Heart left ventricle (tissue), 16 donors: ENCODE results near the gene BTBD1. TPM values are rescaled to one million over a fixed set of nuclear protein-coding genes. Genes with fewer than 3 reads are reported as not detected.

Experiments
- ATAC-seq, 4 donors: fragments of 200-7000 bp; cut with Tn5 transposase; one replicate each; pipeline ENCODE4 v1.9.1; 2020 to 2022; ENCODE audit warnings: moderate library complexity in 4 of 4, mild to moderate bottlenecking in 3 of 4, moderate number of reproducible peaks in 1 of 4
- DNase-seq, 5 donors: peaks; one replicate each; pipeline ENCODE4 v3.0.0-alpha.2; 2020
- H3K27ac ChIP-seq, 12 donors: fragments of 200-600 bp; sonication (generic) in 4 of 12; one replicate each; pipeline versions ENCODE4 v1.5.0 to v1.8.0; 2016 to 2022; ENCODE audit warnings: mild to moderate bottlenecking in 2 of 12
- H3K27me3 ChIP-seq, 9 donors: fragments of 200-600 bp; sonication (generic) in 2 of 9; one replicate each; pipeline versions ENCODE4 v1.5.1 to v1.8.0; 2016 to 2022; ENCODE audit warnings: mild to moderate bottlenecking in 3 of 9
- H3K36me3 ChIP-seq, 9 donors: fragments of 200-600 bp; sonication (generic) in 2 of 9; one replicate each; pipeline versions ENCODE4 v1.5.0 to v1.8.0; 2018 to 2022; ENCODE audit warnings: mild to moderate bottlenecking in 2 of 9
- H3K4me1 ChIP-seq, 12 donors: fragments of 200-600 bp; sonication (generic) in 4 of 12; one replicate each; pipeline versions ENCODE4 v1.5.0 to v1.8.0; 2016 to 2022; ENCODE audit warnings: mild to moderate bottlenecking in 3 of 12
- H3K4me3 ChIP-seq, 12 donors: fragments of 200-600 bp; sonication (generic) in 4 of 12; one replicate each; pipeline versions ENCODE4 v1.5.0 to v1.8.0; 2017 to 2022; ENCODE audit warnings: mild to moderate bottlenecking in 9 of 12, moderate library complexity in 4 of 12
- H3K9me3 ChIP-seq, 12 donors: fragments of 200-600 bp; sonication (generic) in 4 of 12; one replicate each; pipeline versions ENCODE4 v1.5.0 to v1.8.0; 2016 to 2022; ENCODE audit warnings: mild to moderate bottlenecking in 1 of 12
- POLR2A ChIP-seq, 2 donors: fragments of 450-650 bp; IDR thresholded peaks; one replicate each; pipeline ENCODE4 v1.6.1; 2017; ENCODE audit warnings: antibody characterized with exemption in 2 of 2, mild to moderate bottlenecking in 2 of 2, moderate library complexity in 2 of 2
- WGBS, 4 donors: extraction: QIAGEN DNeasy Blood & Tissue Kit in 2 of 4; methylation state at CpG; one replicate each; pipeline versions ENCODE4 v1.1.5 to v1.1.7; 2013 to 2018; 5-methylcytosine and 5-hydroxymethylcytosine counted together
- intact Hi-C, 10 donors: fragments of 100-400 bp; cut with DNase I; formaldehyde crosslinking; loops; one replicate each; pipeline versions ENCODE4 v1.11.1 to v1.14.2; 2022
- polyA plus RNA-seq, 2 donors: library from polyadenylated mRNA; stranded (reverse); fragments of 200-250 nt; gene quantifications; one replicate each; pipeline ENCODE4 v1.2.3, GENCODE V29; 2013
- total RNA-seq, 9 donors: library from RNA; depleted of rRNA in 2 of 9; stranded (reverse); fragments of >200 nt in 2 of 9; fragmentation: NEBNext Ultra II Directional in 3 of 9; extraction: Animal tissue kit (Norgen Biotek cat#: 25700) in 3 of 9; gene quantifications; one replicate each; pipeline versions ENCODE4 v1.1.0 to v1.2.4, GENCODE V29; 2016 to 2023
- TF ChIP-seq, protein P1 (sequence below), 12 donors: fragments of 200-600 bp; sonication (generic) in 4 of 12; IDR thresholded peaks; one replicate each; pipeline versions ENCODE4 v1.5.0 to v1.8.0; 2018 to 2022; ENCODE audit warnings: antibody characterized with exemption in 12 of 12, mild to moderate bottlenecking in 5 of 12
- donor health status: ischemic (EF 13 %, LVEDD 7.1; RV severe dilation, severe dysfunction).
- donor health status: healthy with polysubstance abuse.
- donor health status: DM: no; HTN: yes; CAD: no.
- donor health status: DM: no; HTN: no; CAD: no.
- donor health status: ischemic (EF 25% LVEDD 6.9; RV normal size, moderate dysfunction).
- donor health status: ischemic (EF 25% LVEDD 5.7; RV mildly dilated, moderate dysfunction).
- donor health status: healthy.
- donor health status: DM: yes; HTN: yes; CAD: no.
- donor health status: ischemic (EF 35%, LVEDD 5.7; RV mildly dilated, moderate dysfunction).
- donor health status: nonischemic (EF 11% LVEDD 7.7; RV severe dilation, severe dysfunction).
- donor health status: DM: yes; HTN: yes; CAD: no.
- donor health status: PGD.
- donor health status: ischemic (EF 29% LVEDD 5.4; RV normal size, mild dysfunction).
- donor health status: nonischemic (EF 23%, LVEDD 6.1; RV moderate dilation, normal function).

Gene BTBD1
- total and polyA plus RNA-seq, 11 donors: 15.2 to 192 (median 136) TPM

DNA sequence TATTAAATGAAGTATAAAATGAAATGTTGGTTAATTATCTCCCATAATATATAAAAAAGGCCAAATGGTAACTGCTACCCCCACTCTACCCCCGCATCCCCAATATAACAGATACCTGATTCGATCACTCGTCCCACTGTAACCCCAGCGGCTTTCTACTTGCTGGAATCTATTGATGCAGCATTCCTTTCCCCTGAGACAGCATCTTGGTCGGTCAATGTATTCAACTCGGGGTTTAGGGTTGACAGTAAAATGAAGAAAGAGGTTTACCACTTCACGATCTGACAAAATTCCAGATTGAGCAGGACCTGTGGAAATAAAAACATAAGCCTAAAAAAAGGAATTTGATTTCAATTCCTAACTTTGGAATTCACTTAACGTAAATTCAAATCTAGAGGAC lies 37.0 kb downstream of the BTBD1 start:
- DNase-seq: no peak
- intact Hi-C loops: no loop called here
- Histone ChIP-seq H3K27me3 (no peaks in the 10 kb centered on the region), H3K4me3 (no peak overlapping the region), H3K27ac (no peak overlapping the region), H3K9me3 (peaks cover 0 to 4% (median 0%) of the 10 kb centered on the region in 12 donors), H3K36me3 (peaks cover 0 to 74% (median 51%) of the 10 kb centered on the region in 9 donors), H3K4me1 (no peaks in the 10 kb centered on the region)
- WGBS, 4 donors: 90 to 94% (median 91%) methylated on average over 8 of the region's 8 CpGs
- no peak for TF ChIP-seq POLR2A (IDR thresholded peaks at IDR 0.05)
- no peak for ATAC-seq

DNA sequence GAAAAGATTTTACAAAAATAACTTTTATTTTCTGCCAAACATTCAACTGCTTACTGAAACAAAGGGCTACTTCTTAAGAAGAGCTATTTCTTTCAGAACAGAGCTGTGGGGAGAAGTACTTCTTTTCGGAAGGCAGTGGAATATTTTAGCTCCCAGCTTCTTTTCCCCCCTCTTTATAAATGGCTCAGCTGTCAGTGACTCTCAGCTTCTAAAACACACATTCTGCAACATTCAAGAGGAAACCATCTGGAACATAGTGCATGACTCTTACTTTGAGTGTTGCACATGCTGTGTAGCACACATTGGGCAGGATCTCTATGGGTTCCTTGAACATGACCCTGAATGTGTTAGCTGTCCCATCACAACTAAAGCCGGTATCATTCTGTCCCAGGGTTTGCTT lies 48.6 kb downstream of the BTBD1 start:
- H3K27me3 ChIP-seq: no peaks in the 10 kb centered on the region
- ATAC-seq (no peak), DNase-seq (no peak)
- no peak overlapping the region for H3K4me3 ChIP-seq
- TF ChIP-seq, protein P1, sequence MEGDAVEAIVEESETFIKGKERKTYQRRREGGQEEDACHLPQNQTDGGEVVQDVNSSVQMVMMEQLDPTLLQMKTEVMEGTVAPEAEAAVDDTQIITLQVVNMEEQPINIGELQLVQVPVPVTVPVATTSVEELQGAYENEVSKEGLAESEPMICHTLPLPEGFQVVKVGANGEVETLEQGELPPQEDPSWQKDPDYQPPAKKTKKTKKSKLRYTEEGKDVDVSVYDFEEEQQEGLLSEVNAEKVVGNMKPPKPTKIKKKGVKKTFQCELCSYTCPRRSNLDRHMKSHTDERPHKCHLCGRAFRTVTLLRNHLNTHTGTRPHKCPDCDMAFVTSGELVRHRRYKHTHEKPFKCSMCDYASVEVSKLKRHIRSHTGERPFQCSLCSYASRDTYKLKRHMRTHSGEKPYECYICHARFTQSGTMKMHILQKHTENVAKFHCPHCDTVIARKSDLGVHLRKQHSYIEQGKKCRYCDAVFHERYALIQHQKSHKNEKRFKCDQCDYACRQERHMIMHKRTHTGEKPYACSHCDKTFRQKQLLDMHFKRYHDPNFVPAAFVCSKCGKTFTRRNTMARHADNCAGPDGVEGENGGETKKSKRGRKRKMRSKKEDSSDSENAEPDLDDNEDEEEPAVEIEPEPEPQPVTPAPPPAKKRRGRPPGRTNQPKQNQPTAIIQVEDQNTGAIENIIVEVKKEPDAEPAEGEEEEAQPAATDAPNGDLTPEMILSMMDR (IDR thresholded peaks at IDR 0.05): no peak
- no peak for TF ChIP-seq POLR2A (IDR thresholded peaks at IDR 0.05)
- H3K9me3 ChIP-seq: no peaks in the 10 kb centered on the region
- intact Hi-C loops: loop anchor here in 6 of 10 donors (10.0 kb wide), 3 partner anchors 46 to 484 kb away; partner anchors contain the start of genes BTBD1 (in 4 of the 6) and HDGFL3 (in 2 of the 6)
- H3K36me3 ChIP-seq: peaks cover 3 to 78% (median 57%) of the 10 kb centered on the region in 9 donors
- no peaks in the 10 kb centered on the region for H3K4me1 ChIP-seq
- H3K27ac ChIP-seq: no peak overlapping the region
- 87 to 95% (median 93%) methylated on average over 2 of the region's 2 CpGs for WGBS, 4 donors

GRCh38 chr15:83016906-83017305 lies 50.1 kb downstream of the BTBD1 start:
- 80 to 88% (median 84%) methylated on average over 5 of the region's 5 CpGs for WGBS, 4 donors
- no peak overlapping the region for H3K4me3 ChIP-seq
- intact Hi-C loops: loop anchor here in 6 of 10 donors (10.0 kb wide), 3 partner anchors 48 to 482 kb away; partner anchors contain the start of genes BTBD1 (in 4 of the 6) and HDGFL3 (in 2 of the 6)
- no peak for DNase-seq
- TF ChIP-seq, protein P1 (IDR thresholded peaks at IDR 0.05): no peak
- TF ChIP-seq POLR2A (IDR thresholded peaks at IDR 0.05): no peak
- no peak overlapping the region for H3K27ac ChIP-seq
- H3K4me1 ChIP-seq: peaks cover 0 to 12% (median 7%) of the 10 kb centered on the region in 12 donors
- ATAC-seq: no peak
- H3K36me3 ChIP-seq: peaks cover 3 to 66% (median 57%) of the 10 kb centered on the region in 9 donors
- no peaks in the 10 kb centered on the region for H3K27me3 ChIP-seq
- H3K9me3 ChIP-seq: no peaks in the 10 kb centered on the region

GRCh38 chr15:83015361-83015760 lies 51.7 kb downstream of the BTBD1 start:
- TF ChIP-seq, protein P1 (IDR thresholded peaks at IDR 0.05): no peak
- no peak for TF ChIP-seq POLR2A (IDR thresholded peaks at IDR 0.05)
- intact Hi-C loops: loop anchor here in 6 of 10 donors (10.0 kb wide), 3 partner anchors 49 to 481 kb away; partner anchors contain the start of genes BTBD1 (in 4 of the 6) and HDGFL3 (in 2 of the 6)
- Histone ChIP-seq H3K4me1 (peaks cover 0 to 20% (median 14%) of the 10 kb centered on the region in 12 donors), H3K4me3 (no peak overlapping the region), H3K27ac (no peak overlapping the region), H3K27me3 (no peaks in the 10 kb centered on the region), H3K9me3 (no peaks in the 10 kb centered on the region), H3K36me3 (peaks cover 3 to 53% (median 45%) of the 10 kb centered on the region in 9 donors)
- no peak for DNase-seq
- 81 to 85% (median 82%) methylated on average over 4 of the region's 4 CpGs for WGBS, 4 donors
- ATAC-seq: no peak
